GM23338 (cell line): Measurements from ENCODE around the gene PPCS.

ENCODE experiments used
- CREB1 ChIP-seq: fragments of 250-450 bp; sonication (Bioruptor Pico); IDR thresholded peaks from 2 replicates; pipeline ENCODE4 v1.5.0; 2020; ENCODE audit warnings: low read depth, mild to moderate bottlenecking, moderate library complexity
- CTCF ChIP-seq, 2 experiments: fragments of 200-600 bp in 1 of 2; sonication (generic) in 1 of 2; conservative IDR thresholded peaks; 2 replicates each; pipeline versions ENCODE4 v1.5.1 to v1.6.1; 2016 to 2017; ENCODE audit warnings: antibody characterized with exemption in 2 of 2, low read depth in 2 of 2, mild to moderate bottlenecking in 2 of 2, moderate library complexity in 1 of 2
- EZH2 ChIP-seq: fragments of 200-600 bp; sonication (generic); IDR thresholded peaks from one replicate; pipeline ENCODE4 v1.8.0; 2017; ENCODE audit warnings: antibody characterized with exemption, mild to moderate bottlenecking, low read depth; ENCODE audit not compliant: unreplicated experiment
- EZH2phosphoT487 ChIP-seq: fragments of 200-600 bp; sonication (generic); IDR thresholded peaks from one replicate; pipeline ENCODE4 v1.8.1; 2018; ENCODE audit warnings: antibody characterized with exemption; ENCODE audit not compliant: unreplicated experiment
- NANOG ChIP-seq: IDR thresholded peaks from 2 replicates; pipeline ENCODE4 v1.6.1; 2016; ENCODE audit warnings: antibody characterized with exemption, borderline replicate concordance
- POLR2AphosphoS5 ChIP-seq: IDR thresholded peaks from 2 replicates; pipeline ENCODE4 v1.6.1; 2016; ENCODE audit warnings: antibody characterized with exemption, low read depth
- REST ChIP-seq: IDR thresholded peaks from one replicate; pipeline ENCODE4 v1.6.1; 2018; ENCODE audit warnings: antibody characterized with exemption; ENCODE audit not compliant: unreplicated experiment

- TF ChIP-seq EZH2phosphoT487 (no peak), REST (no peak), CTCF (conservative IDR thresholded peaks at IDR 0.05; ENCODE audit: low read depth in 2 of 2) (no peak), EZH2 (no peak), CREB1 (CRISPR knock-in tag) (no peak), POLR2AphosphoS5 (no peak), NANOG (no peak)
Observed at GRCh38 chr1:42427240-42427639, 29.1 kb upstream of the PPCS start.
